NCI-H226 (cell line): ENCODE measurements around the gene FNDC1.

ENCODE experiments used
- DNase-seq: peaks from one replicate; pipeline ENCODE4 v3.0.0-alpha.2; 2015

FNDC1 gene

GRCh38 chr6:159313018-159313417 is 143.8 kb downstream of the FNDC1 start:
- DNase-seq, result no peak

GRCh38 chr6:159315562-159315961 is 146.4 kb downstream of the FNDC1 start:
- DNase-seq, result no peak

- no peak for DNase-seq
Measured at GRCh38 chr6:159317430-159317829, 148.2 kb downstream of the FNDC1 start.

GRCh38 chr6:159321267-159321666 is 152.1 kb downstream of the FNDC1 start:
- DNase-seq, result no peak
